ENCODE results near the gene ADAP1.

ADAP1 gene

GRCh38 chr7:859359-860030 is 95.0 kb downstream of the ADAP1 start:
- Histone ChIP-seq H3K27me3 (ENCODE audit: insufficient read depth, low read length, poor library complexity, severe bottlenecking) (no peaks in the 10 kb centered on the region), H4K20me1 (ENCODE audit: insufficient read depth, low read length, poor library complexity, severe bottlenecking) (no peaks in the 10 kb centered on the region), H3K9me2 (replicated peaks; ENCODE audit: low read depth, low read length) (no peaks in the 10 kb centered on the region), H3F3A (ENCODE audit: low read depth) (no peaks in the 10 kb centered on the region), H3K4me1 (ENCODE audit: insufficient read depth, low read length, poor library complexity, severe bottlenecking) (no peaks in the 10 kb centered on the region), H3K4me2 (ENCODE audit: low read depth, low read length, poor library complexity, severe bottlenecking) (no peak overlapping the region), H3K79me2 (ENCODE audit: insufficient read depth, low read length) (no peaks in the 10 kb centered on the region), H3K9me3 (ENCODE audit: insufficient read depth, low read depth, low read length) (no peaks in the 10 kb centered on the region), H3K9ac (ENCODE audit: low read depth, low read length, poor library complexity, severe bottlenecking) (no peak overlapping the region), H2AFZ (ENCODE audit: low read length) (no peak overlapping the region), H3K4me3 (ENCODE audit: low read length, poor library complexity, severe bottlenecking) (no peak overlapping the region), H3K36me3 (ENCODE audit: insufficient read depth, low read length) (peaks cover 63% of the 10 kb centered on the region)
- TF ChIP-seq CTCF (conservative IDR thresholded peaks at IDR 0.05; ENCODE audit: low read length) = no peak

GRCh38 chr7:857661-858060 is 96.8 kb downstream of the ADAP1 start:
- no peaks in the 10 kb centered on the region for H4K20me1 ChIP-seq (ENCODE audit: insufficient read depth, low read length, poor library complexity, severe bottlenecking)
- H3K9ac ChIP-seq (ENCODE audit: low read depth, low read length, poor library complexity, severe bottlenecking) = no peak overlapping the region
- H3K9me3 ChIP-seq (ENCODE audit: insufficient read depth, low read depth, low read length) = no peaks in the 10 kb centered on the region
- H3K4me2 ChIP-seq (ENCODE audit: low read depth, low read length, poor library complexity, severe bottlenecking) = no peak overlapping the region
- H3K36me3 ChIP-seq (ENCODE audit: insufficient read depth, low read length) = peaks cover 80% of the 10 kb centered on the region
- H3K4me1 ChIP-seq (ENCODE audit: insufficient read depth, low read length, poor library complexity, severe bottlenecking) = no peaks in the 10 kb centered on the region
- TF ChIP-seq EZH2phosphoT487 (IDR thresholded peaks at IDR 0.05; ENCODE audit: borderline replicate concordance) = no peak
- no peak for TF ChIP-seq CTCF (conservative IDR thresholded peaks at IDR 0.05; ENCODE audit: low read length)
- H3K27me3 ChIP-seq (ENCODE audit: insufficient read depth, low read length, poor library complexity, severe bottlenecking) = no peaks in the 10 kb centered on the region
- no peak overlapping the region for H3K4me3 ChIP-seq (ENCODE audit: low read length, poor library complexity, severe bottlenecking)
- H3F3A ChIP-seq (ENCODE audit: low read depth) = no peaks in the 10 kb centered on the region
- H3K9me2 ChIP-seq (replicated peaks; ENCODE audit: low read depth, low read length) = no peaks in the 10 kb centered on the region
- H2AFZ ChIP-seq (ENCODE audit: low read length) = no peak overlapping the region
- H3K79me2 ChIP-seq (ENCODE audit: insufficient read depth, low read length) = no peaks in the 10 kb centered on the region

GRCh38 chr7:856444-857095 is 97.9 kb downstream of the ADAP1 start:
- Histone ChIP-seq H3K9me2 (replicated peaks; ENCODE audit: low read depth, low read length) (no peaks in the 10 kb centered on the region), H3K4me1 (ENCODE audit: insufficient read depth, low read length, poor library complexity, severe bottlenecking) (no peaks in the 10 kb centered on the region), H3F3A (ENCODE audit: low read depth) (no peaks in the 10 kb centered on the region), H2AFZ (ENCODE audit: low read length) (no peak overlapping the region), H3K27me3 (ENCODE audit: insufficient read depth, low read length, poor library complexity, severe bottlenecking) (no peaks in the 10 kb centered on the region), H3K36me3 (ENCODE audit: insufficient read depth, low read length) (peaks cover 80% of the 10 kb centered on the region; the same call in 1 of the 2 replicates), H3K9me3 (ENCODE audit: insufficient read depth, low read depth, low read length) (no peaks in the 10 kb centered on the region), H3K4me3 (ENCODE audit: low read length, poor library complexity, severe bottlenecking) (no peak overlapping the region), H3K4me2 (ENCODE audit: low read depth, low read length, poor library complexity, severe bottlenecking) (no peak overlapping the region), H3K9ac (ENCODE audit: low read depth, low read length, poor library complexity, severe bottlenecking) (no peak overlapping the region), H3K79me2 (ENCODE audit: insufficient read depth, low read length) (no peaks in the 10 kb centered on the region), H4K20me1 (ENCODE audit: insufficient read depth, low read length, poor library complexity, severe bottlenecking) (no peaks in the 10 kb centered on the region)
- TF ChIP-seq CTCF (conservative IDR thresholded peaks at IDR 0.05; ENCODE audit: low read length) = no peak
- no peak for TF ChIP-seq EZH2phosphoT487 (IDR thresholded peaks at IDR 0.05; ENCODE audit: borderline replicate concordance)

All from Loucy (cell line).